ENCODE results near the gene LRP1B.

DNA sequence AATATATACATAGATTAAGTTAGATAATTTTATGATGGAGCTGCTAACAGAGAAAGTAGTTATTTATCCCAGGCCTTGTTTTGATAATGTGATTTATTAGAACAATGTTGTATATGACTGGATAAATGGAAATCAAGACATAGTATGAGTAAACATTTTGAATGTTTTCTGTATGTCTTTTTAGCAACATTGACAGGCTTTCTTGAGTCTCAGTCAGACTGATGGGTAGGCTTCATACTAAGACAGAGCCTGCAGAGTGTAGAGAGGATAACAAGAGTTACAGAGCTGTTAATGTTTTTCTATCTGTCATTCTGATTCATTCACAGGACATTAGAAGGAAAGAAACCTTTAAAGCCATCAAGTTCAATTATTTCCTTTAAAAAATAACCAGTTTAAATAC, 478.5 kb downstream of the LRP1B start:
- TF ChIP-seq POLR2AphosphoS5 (IDR thresholded peaks at IDR 0.05), result no peak
- TF ChIP-seq, protein P1, sequence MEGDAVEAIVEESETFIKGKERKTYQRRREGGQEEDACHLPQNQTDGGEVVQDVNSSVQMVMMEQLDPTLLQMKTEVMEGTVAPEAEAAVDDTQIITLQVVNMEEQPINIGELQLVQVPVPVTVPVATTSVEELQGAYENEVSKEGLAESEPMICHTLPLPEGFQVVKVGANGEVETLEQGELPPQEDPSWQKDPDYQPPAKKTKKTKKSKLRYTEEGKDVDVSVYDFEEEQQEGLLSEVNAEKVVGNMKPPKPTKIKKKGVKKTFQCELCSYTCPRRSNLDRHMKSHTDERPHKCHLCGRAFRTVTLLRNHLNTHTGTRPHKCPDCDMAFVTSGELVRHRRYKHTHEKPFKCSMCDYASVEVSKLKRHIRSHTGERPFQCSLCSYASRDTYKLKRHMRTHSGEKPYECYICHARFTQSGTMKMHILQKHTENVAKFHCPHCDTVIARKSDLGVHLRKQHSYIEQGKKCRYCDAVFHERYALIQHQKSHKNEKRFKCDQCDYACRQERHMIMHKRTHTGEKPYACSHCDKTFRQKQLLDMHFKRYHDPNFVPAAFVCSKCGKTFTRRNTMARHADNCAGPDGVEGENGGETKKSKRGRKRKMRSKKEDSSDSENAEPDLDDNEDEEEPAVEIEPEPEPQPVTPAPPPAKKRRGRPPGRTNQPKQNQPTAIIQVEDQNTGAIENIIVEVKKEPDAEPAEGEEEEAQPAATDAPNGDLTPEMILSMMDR (IDR thresholded peaks at IDR 0.05), result no peak

All from breast epithelium (tissue), 3 donors.